Fibroblast of lung (primary cell): ENCODE data around the gene PPP2R5A. TPM values are rescaled to one million over a fixed set of nuclear protein-coding genes. Genes with fewer than 3 reads are reported as not detected.

Experiments
- DNase-seq, 2 donors: peaks; one replicate each; pipeline versions ENCODE4 v3.0.0 to v3.0.0-alpha.2; 2010; ENCODE audit warnings: low read depth in 2 of 2
- H2AFZ ChIP-seq: 2 replicates; pipeline ENCODE4 v1.5.1; 2012; ENCODE audit warnings: low read length, control low read depth, inconsistent platforms
- H3K27ac ChIP-seq: 2 replicates; pipeline ENCODE4 v1.5.1; 2011; ENCODE audit warnings: low read length, control low read depth; ENCODE audit not compliant: insufficient read depth
- H3K27me3 ChIP-seq: 2 replicates; pipeline ENCODE4 v1.5.1; 2011; ENCODE audit warnings: mild to moderate bottlenecking, low read length; ENCODE audit not compliant: control insufficient read depth, insufficient read depth
- H3K36me3 ChIP-seq: 2 replicates; pipeline ENCODE4 v1.5.1; 2011; ENCODE audit warnings: low read length; ENCODE audit not compliant: control insufficient read depth, insufficient read depth
- H3K4me1 ChIP-seq: 2 replicates; pipeline ENCODE4 v1.5.1; 2011; ENCODE audit warnings: low read length; ENCODE audit not compliant: control insufficient read depth, insufficient read depth; ENCODE audit errors: extremely low read depth
- H3K4me2 ChIP-seq: 2 replicates; pipeline ENCODE4 v1.5.1; 2011; ENCODE audit warnings: low read length, control low read depth; ENCODE audit not compliant: insufficient read depth; ENCODE audit errors: extremely low read depth
- H3K4me3 ChIP-seq, 4 experiments: fragments of 200-600 bp in 1 of 4; sonication (generic) in 1 of 4; replicated peaks in 1 of 4; 2 replicates each; pipeline ENCODE4 v1.5.1; 2011 to 2016; ENCODE audit warnings: low read length in 4 of 4, low read depth in 3 of 4, mild to moderate bottlenecking in 3 of 4, control low read depth in 2 of 4, inconsistent platforms in 1 of 4, mixed read lengths in 1 of 4; ENCODE audit not compliant: insufficient read depth in 1 of 4; ENCODE audit errors: control extremely low read depth in 1 of 4
- H3K79me2 ChIP-seq: 2 replicates; pipeline ENCODE4 v1.5.1; 2012; ENCODE audit warnings: mild to moderate bottlenecking, low read length, inconsistent platforms; ENCODE audit not compliant: control insufficient read depth, insufficient read depth
- H3K9ac ChIP-seq: 2 replicates; pipeline ENCODE4 v1.5.1; 2011; ENCODE audit warnings: mild to moderate bottlenecking, low read length, control low read depth; ENCODE audit not compliant: insufficient read depth
- H3K9me3 ChIP-seq: 2 replicates; pipeline ENCODE4 v1.5.1; 2012; ENCODE audit warnings: low read depth, low read length; ENCODE audit not compliant: control insufficient read depth, insufficient read depth
- H4K20me1 ChIP-seq: 2 replicates; pipeline ENCODE4 v1.5.1; 2011; ENCODE audit warnings: low read length; ENCODE audit not compliant: control insufficient read depth, insufficient read depth; ENCODE audit errors: extremely low read depth
- CTCF ChIP-seq, 2 donors: IDR thresholded peaks in 1 of 2; conservative IDR thresholded peaks in 1 of 2; 1 replicate in 1 of 2; 2 replicates in 1 of 2; pipeline ENCODE4 v1.5.1; 2011 to 2012; ENCODE audit warnings: low read length in 2 of 2, control low read depth in 1 of 2, inconsistent platforms in 1 of 2, low read depth in 1 of 2, mild to moderate bottlenecking in 1 of 2
- EZH2 ChIP-seq: IDR thresholded peaks from 2 replicates; pipeline ENCODE4 v1.5.1; 2012; ENCODE audit warnings: low read length, control low read depth, mild to moderate bottlenecking; ENCODE audit errors: missing control alignments
- polyA plus RNA-seq, 2 donors: library from polyadenylated mRNA; depleted of rRNA in 1 of 2; stranded (reverse) in 1 of 2; unstranded in 1 of 2; fragments of >200 nt; gene quantifications; 2 replicates each; pipeline ENCODE4 v1.2.1, GENCODE V29; 2011 to 2012; ENCODE audit warnings: missing spikeins in 1 of 2
- total RNA-seq: library from RNA; depleted of rRNA; stranded (reverse); fragments of >200 nt; gene quantifications from 2 replicates; pipeline ENCODE4 v1.2.1, GENCODE V29; 2014

The PPP2R5A gene
- total and polyA plus RNA-seq, 2 donors (not counting 1 experiment from before 2014, with no cell fraction given): 21.2 to 35.2 TPM

GRCh38 chr1:212254853-212255363, 30.3 kb upstream of the PPP2R5A start:
- Histone ChIP-seq H3K27ac (no peak overlapping the region), H3K27me3 (peaks cover 14% of the 10 kb centered on the region), H3K9ac (no peak overlapping the region), H2AFZ (no peak overlapping the region), H3K4me2 (no peak overlapping the region), H3K9me3 (no peaks in the 10 kb centered on the region), H4K20me1 (no peaks in the 10 kb centered on the region), H3K79me2 (no peaks in the 10 kb centered on the region), H3K4me3 (no peak overlapping the region), H3K36me3 (no peaks in the 10 kb centered on the region), H3K4me1 (no peaks in the 10 kb centered on the region)
- TF ChIP-seq CTCF (conservative IDR thresholded peaks at IDR 0.05 in 1 of 2, IDR thresholded peaks at IDR 0.05 in 1 of 2; ENCODE audit: low read depth in 1 of 2, low read length in 2 of 2) (no peak), EZH2 (no peak)
- DNase-seq: no peak

- no peaks in the 10 kb centered on the region for H3K9me3 ChIP-seq
- H3K36me3 ChIP-seq: no peaks in the 10 kb centered on the region
- no peak overlapping the region for H3K9ac ChIP-seq
- no peaks in the 10 kb centered on the region for H3K4me1 ChIP-seq
- no peaks in the 10 kb centered on the region for H3K79me2 ChIP-seq
- H3K4me3 ChIP-seq: no peak overlapping the region
- H2AFZ ChIP-seq: no peak overlapping the region
- H3K27me3 ChIP-seq: peaks cover 14% of the 10 kb centered on the region
- H4K20me1 ChIP-seq: no peaks in the 10 kb centered on the region
- peak in 1 of 2 donors; percentile 5 for DNase-seq
- H3K4me2 ChIP-seq: no peak overlapping the region
- TF ChIP-seq CTCF (conservative IDR thresholded peaks at IDR 0.05 in 1 of 2, IDR thresholded peaks at IDR 0.05 in 1 of 2; ENCODE audit: low read depth in 1 of 2, low read length in 2 of 2): no peak
- no peak for TF ChIP-seq EZH2
- no peak overlapping the region for H3K27ac ChIP-seq
These were observed 29.4 kb upstream of the PPP2R5A start for GRCh38 chr1:212255705-212256307.

- Histone ChIP-seq H3K4me1 (no peaks in the 10 kb centered on the region), H3K36me3 (no peaks in the 10 kb centered on the region), H3K9ac (no peak overlapping the region), H3K27me3 (peaks cover 14% of the 10 kb centered on the region), H3K27ac (no peak overlapping the region), H2AFZ (no peak overlapping the region), H3K4me2 (no peak overlapping the region), H4K20me1 (no peaks in the 10 kb centered on the region), H3K79me2 (no peaks in the 10 kb centered on the region), H3K4me3 (no peak overlapping the region), H3K9me3 (no peaks in the 10 kb centered on the region)
- DNase-seq: no peak
- TF ChIP-seq EZH2: no peak
- no peak for TF ChIP-seq CTCF (conservative IDR thresholded peaks at IDR 0.05 in 1 of 2, IDR thresholded peaks at IDR 0.05 in 1 of 2; ENCODE audit: low read depth in 1 of 2, low read length in 2 of 2)
These were observed 28.8 kb upstream of the PPP2R5A start for GRCh38 chr1:212256369-212256768.
